Muscle layer of colon (tissue), 2 donors: ENCODE results near the gene NOS3.

ENCODE experiments used
- H3K27ac ChIP-seq: one replicate; pipeline ENCODE4 v1.7.0; 2013; ENCODE audit warnings: low read depth, mild to moderate bottlenecking, low read length, moderate library complexity
- H3K27me3 ChIP-seq, 2 donors: one replicate each; pipeline ENCODE4 v1.7.0; 2013; ENCODE audit warnings: low read length in 2 of 2, mild to moderate bottlenecking in 2 of 2; ENCODE audit not compliant: insufficient read depth in 2 of 2, control insufficient read depth in 1 of 2
- H3K36me3 ChIP-seq: one replicate; pipeline ENCODE4 v1.7.0; 2013; ENCODE audit warnings: mild to moderate bottlenecking, low read length; ENCODE audit not compliant: insufficient read depth
- H3K4me1 ChIP-seq: one replicate; pipeline ENCODE4 v1.7.0; 2013; ENCODE audit warnings: mild to moderate bottlenecking, low read length; ENCODE audit not compliant: insufficient read depth
- H3K4me3 ChIP-seq, 2 donors: one replicate each; pipeline ENCODE4 v1.7.0; 2013; ENCODE audit warnings: low read length in 2 of 2, low read depth in 1 of 2, mild to moderate bottlenecking in 1 of 2, moderate library complexity in 1 of 2
- H3K9ac ChIP-seq: one replicate; pipeline ENCODE4 v1.7.0; 2013; ENCODE audit warnings: low read length
- H3K9me3 ChIP-seq: one replicate; pipeline ENCODE4 v1.7.0; 2013; ENCODE audit warnings: mild to moderate bottlenecking, low read length
- donor health status: abdominal sarcoma.
- donor health status: Adenocarcinoma of cecum.

Gene NOS3

DNA sequence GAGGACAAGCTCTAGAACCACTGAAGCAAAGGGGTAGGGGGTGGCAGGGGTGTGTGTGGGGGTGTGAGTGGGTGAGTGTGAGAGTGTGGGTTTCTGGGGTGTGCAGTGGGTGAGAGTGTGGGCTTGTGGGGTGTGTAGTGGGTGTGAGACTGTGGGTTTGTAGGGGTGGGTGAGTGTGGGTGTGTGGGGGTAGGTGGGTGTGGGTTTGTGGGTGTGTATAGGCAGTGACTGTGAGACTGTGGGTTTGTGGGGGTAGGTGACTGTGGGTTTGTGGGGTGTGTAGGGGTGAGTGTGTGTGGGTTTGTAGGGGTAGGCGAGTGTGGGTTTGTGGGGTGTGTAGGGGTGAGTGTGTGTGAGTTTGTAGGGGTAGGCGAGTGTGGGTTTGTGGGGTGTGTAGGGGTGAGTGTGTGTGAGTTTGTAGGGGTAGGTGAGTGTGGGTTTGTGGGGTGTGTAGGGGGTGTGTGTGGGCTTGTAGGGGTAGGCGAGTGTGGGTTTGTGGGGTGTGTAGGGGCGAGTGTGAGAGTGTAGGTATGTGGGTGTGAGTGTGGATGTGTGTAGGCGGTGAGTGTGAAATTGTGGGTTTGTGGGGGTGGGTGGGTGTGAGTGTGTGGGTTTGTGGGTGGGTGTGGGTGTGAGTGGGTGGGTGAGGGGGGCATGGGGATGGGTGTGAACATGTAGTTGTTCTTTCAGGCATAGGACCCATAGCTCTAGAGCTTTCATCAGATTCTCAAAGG is 8.8 kb downstream of the NOS3 start:
- no peaks in the 10 kb centered on the region for H3K9me3 ChIP-seq
- H3K4me1 ChIP-seq, result no peaks in the 10 kb centered on the region
- H3K36me3 ChIP-seq, result no peaks in the 10 kb centered on the region
- H3K9ac ChIP-seq, result no peak overlapping the region
- H3K4me3 ChIP-seq, result no peak overlapping the region
- H3K27me3 ChIP-seq, result peaks cover 0 to 4% of the 10 kb centered on the region in 2 donors
- no peak overlapping the region for H3K27ac ChIP-seq

DNA sequence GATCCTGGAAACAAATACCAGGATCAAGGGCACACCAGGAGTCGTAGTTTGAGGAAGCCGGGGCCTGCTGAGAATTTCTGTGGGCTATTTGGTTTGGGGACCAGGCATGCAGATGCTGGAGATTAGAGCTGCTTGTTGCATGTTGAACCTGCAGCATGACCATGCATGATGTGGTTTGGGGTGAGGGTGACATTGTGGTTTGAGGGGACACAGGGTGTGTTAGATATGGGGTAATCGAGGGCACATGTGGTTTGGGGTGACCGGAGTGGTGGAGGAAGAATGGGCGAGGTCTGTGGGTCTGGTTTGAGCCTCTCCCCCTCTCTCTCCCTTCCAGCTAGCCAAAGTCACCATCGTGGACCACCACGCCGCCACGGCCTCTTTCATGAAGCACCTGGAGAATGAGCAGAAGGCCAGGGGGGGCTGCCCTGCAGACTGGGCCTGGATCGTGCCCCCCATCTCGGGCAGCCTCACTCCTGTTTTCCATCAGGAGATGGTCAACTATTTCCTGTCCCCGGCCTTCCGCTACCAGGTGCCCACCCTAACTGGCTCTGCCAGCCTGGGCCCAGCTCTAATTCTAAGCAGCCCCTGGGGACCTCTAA is 10.2 kb downstream of the NOS3 start:
- H3K9me3 ChIP-seq, result no peaks in the 10 kb centered on the region
- no peak overlapping the region for H3K4me3 ChIP-seq
- peaks cover 0 to 4% of the 10 kb centered on the region in 2 donors for H3K27me3 ChIP-seq
- no peak overlapping the region for H3K27ac ChIP-seq
- H3K36me3 ChIP-seq, result no peaks in the 10 kb centered on the region
- no peaks in the 10 kb centered on the region for H3K4me1 ChIP-seq
- H3K9ac ChIP-seq, result no peak overlapping the region

GRCh38 chr7:151001546-151001945 is 10.7 kb downstream of the NOS3 start:
- H3K9me3 ChIP-seq, result no peaks in the 10 kb centered on the region
- no peak overlapping the region for H3K4me3 ChIP-seq
- no peaks in the 10 kb centered on the region for H3K36me3 ChIP-seq
- H3K27ac ChIP-seq, result no peak overlapping the region
- no peak overlapping the region for H3K9ac ChIP-seq
- peaks cover 0 to 4% of the 10 kb centered on the region in 2 donors for H3K27me3 ChIP-seq
- no peaks in the 10 kb centered on the region for H3K4me1 ChIP-seq

DNA sequence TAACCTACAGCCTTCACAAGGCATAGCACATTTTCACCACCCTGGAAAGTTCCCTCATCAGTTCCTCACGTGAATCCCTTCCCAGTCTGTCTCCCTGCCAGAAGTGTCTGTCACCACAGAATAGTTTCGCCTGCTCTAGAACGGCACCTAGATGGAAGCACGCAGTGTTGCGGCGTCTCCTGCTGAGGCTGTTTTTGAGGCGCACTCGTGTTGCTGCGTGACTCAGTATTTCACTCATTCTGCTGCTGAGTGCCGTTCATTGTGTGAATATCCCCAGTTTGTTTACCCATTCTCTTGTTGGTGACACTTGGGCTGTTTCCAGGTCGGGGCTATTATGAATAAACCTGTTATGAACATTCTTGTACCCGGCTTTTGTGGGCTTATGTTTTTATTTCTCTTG is 12.8 kb downstream of the NOS3 start:
- Histone ChIP-seq H3K36me3 (no peaks in the 10 kb centered on the region), H3K9me3 (no peaks in the 10 kb centered on the region), H3K4me1 (no peaks in the 10 kb centered on the region), H3K9ac (no peak overlapping the region), H3K4me3 (no peak overlapping the region), H3K27ac (no peak overlapping the region), H3K27me3 (peaks cover 0 to 7% of the 10 kb centered on the region in 2 donors)

DNA sequence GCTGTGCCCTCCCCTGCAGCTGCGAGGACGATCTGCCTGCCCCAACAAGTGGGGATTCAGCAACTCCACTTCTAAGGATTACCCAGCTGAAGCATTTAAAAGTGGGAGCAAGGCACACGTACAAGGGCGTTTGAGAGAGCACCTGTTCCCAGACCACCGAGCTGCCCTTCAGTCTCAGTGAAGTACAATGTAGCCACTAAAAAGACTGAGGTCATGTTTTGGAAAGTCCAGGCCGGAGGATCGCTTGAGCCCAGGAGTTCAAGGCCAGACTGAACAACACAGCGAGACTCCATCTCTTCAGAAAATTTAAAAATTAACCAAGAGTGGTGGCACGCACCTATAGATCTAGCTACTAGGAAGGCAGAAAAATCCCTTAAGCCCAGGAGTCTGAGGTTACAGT is 14.7 kb downstream of the NOS3 start:
- Histone ChIP-seq H3K4me1 (no peaks in the 10 kb centered on the region), H3K4me3 (no peak overlapping the region), H3K27ac (no peak overlapping the region), H3K9ac (no peak overlapping the region), H3K27me3 (peaks cover 0 to 21% of the 10 kb centered on the region in 2 donors), H3K36me3 (no peaks in the 10 kb centered on the region), H3K9me3 (no peaks in the 10 kb centered on the region)

DNA sequence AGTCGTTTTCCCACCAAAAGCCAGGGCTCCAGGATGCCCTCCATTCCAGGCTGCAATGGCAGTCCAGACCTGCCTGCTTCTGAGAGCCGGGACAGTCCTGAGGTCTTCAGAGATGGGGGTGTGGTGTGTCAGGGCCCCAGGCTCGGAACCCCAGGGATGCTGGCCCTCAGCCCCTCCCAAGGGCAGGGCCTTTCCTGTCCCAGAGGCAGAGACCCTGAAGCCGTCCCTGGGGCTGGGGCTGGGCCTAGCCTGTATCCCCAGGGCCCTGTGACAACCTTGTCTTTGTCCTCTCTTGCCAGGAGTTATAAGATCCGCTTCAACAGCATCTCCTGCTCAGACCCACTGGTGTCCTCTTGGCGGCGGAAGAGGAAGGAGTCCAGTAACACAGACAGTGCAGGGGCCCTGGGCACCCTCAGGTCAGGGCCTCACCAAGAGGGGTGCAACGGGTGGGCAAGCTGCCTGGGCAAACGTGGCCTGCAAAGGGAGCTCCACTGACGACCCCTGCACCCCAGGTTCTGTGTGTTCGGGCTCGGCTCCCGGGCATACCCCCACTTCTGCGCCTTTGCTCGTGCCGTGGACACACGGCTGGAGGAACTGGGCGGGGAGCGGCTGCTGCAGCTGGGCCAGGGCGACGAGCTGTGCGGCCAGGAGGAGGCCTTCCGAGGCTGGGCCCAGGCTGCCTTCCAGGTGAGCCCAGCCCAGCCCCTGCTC is 15.9 kb downstream of the NOS3 start:
- H3K36me3 ChIP-seq, result no peaks in the 10 kb centered on the region
- H3K4me1 ChIP-seq, result no peaks in the 10 kb centered on the region
- H3K9ac ChIP-seq, result no peak overlapping the region
- H3K27ac ChIP-seq, result no peak overlapping the region
- no peaks in the 10 kb centered on the region for H3K9me3 ChIP-seq
- H3K4me3 ChIP-seq, result no peak overlapping the region
- H3K27me3 ChIP-seq, result peaks cover 0 to 22% of the 10 kb centered on the region in 2 donors

- Histone ChIP-seq H3K4me3 (no peak overlapping the region), H3K27me3 (peaks cover 4 to 22% of the 10 kb centered on the region in 2 donors), H3K4me1 (no peaks in the 10 kb centered on the region), H3K9me3 (no peaks in the 10 kb centered on the region), H3K27ac (no peak overlapping the region), H3K9ac (no peak overlapping the region), H3K36me3 (no peaks in the 10 kb centered on the region)
These were observed 16.7 kb downstream of the NOS3 start for GRCh38 chr7:151007469-151007898.

DNA sequence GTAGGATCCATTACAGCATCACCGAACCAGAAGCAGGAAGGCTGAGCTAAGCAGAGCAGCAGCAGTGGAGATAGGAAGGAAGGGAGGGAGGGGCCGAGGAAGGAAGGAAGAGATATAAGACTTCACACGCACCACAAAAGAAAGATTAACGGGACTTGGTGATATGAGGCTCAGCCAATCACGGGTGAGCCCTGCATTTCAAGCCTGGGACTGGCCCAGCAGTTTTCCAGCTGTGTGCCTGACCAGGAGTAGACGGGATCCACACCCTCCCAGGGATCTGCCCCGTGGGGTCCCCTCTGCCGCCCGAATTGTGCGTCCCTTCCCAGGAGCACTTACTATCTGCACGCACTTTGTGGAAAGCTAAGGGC is 17.3 kb downstream of the NOS3 start:
- peak overlapping the region in 1 of 2 donors; percentile 38 for H3K4me3 ChIP-seq
- H3K9me3 ChIP-seq, result no peaks in the 10 kb centered on the region
- H3K36me3 ChIP-seq, result no peaks in the 10 kb centered on the region
- no peaks in the 10 kb centered on the region for H3K4me1 ChIP-seq
- H3K9ac ChIP-seq, result no peak overlapping the region
- H3K27me3 ChIP-seq, result peaks cover 10 to 24% of the 10 kb centered on the region in 2 donors
- H3K27ac ChIP-seq, result no peak overlapping the region

DNA sequence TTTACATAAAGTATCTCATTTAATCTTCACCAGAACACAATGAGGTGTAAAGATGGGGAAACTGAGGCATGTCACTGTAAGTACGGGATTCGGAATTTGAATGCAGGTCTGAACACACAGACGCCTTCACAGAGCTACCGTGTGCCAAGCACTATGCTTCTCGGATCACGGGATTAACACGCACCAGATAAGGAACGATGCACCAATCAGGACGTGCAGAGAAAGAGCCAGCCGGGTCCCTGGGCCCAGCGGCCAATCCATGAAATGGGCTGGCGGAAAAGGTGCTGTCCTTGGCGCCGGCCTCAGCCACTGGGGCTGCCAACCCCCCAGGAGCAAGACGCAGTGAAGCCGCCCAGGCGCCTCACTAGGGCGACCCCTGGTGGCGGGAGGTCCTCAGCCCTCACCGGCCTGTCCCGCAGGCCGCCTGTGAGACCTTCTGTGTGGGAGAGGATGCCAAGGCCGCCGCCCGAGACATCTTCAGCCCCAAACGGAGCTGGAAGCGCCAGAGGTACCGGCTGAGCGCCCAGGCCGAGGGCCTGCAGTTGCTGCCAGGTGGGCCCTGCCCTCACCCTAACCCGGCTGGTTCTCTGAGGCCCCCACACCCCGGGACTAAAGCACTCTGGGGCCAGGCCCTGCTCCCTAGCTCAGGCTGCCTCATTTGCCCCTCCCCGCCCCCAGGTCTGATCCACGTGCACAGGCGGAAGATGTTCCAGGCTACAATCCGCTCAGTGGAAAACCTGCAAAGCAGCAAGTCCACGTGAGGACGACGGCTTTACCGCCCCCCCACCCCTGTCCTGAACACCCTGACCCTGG is 17.9 kb downstream of the NOS3 start:
- Histone ChIP-seq H3K36me3 (no peaks in the 10 kb centered on the region), H3K27me3 (peaks cover 12 to 30% of the 10 kb centered on the region in 2 donors), H3K4me3 (peak overlapping the region in 1 of 2 donors; percentile 38), H3K9ac (no peak overlapping the region), H3K4me1 (no peaks in the 10 kb centered on the region), H3K9me3 (no peaks in the 10 kb centered on the region), H3K27ac (no peak overlapping the region)

- Histone ChIP-seq H3K9me3 (no peaks in the 10 kb centered on the region), H3K36me3 (no peaks in the 10 kb centered on the region), H3K4me1 (no peaks in the 10 kb centered on the region), H3K27ac (no peak overlapping the region), H3K9ac (no peak overlapping the region), H3K27me3 (peaks cover 18 to 37% of the 10 kb centered on the region in 2 donors), H3K4me3 (no peak overlapping the region)
These were observed 18.7 kb downstream of the NOS3 start for GRCh38 chr7:151009327-151010036.

GRCh38 chr7:151010037-151010306 is 19.2 kb downstream of the NOS3 start:
- H3K9ac ChIP-seq, result no peak overlapping the region
- no peaks in the 10 kb centered on the region for H3K4me1 ChIP-seq
- H3K27me3 ChIP-seq, result peaks cover 18 to 41% of the 10 kb centered on the region in 2 donors
- H3K9me3 ChIP-seq, result no peaks in the 10 kb centered on the region
- H3K27ac ChIP-seq, result no peak overlapping the region
- no peaks in the 10 kb centered on the region for H3K36me3 ChIP-seq
- H3K4me3 ChIP-seq, result no peak overlapping the region
